CD14-positive monocyte (primary cell): ENCODE measurements around the gene TNNT3. TPM values are rescaled to one million over a fixed set of nuclear protein-coding genes. Genes with fewer than 3 reads are reported as not detected.

Experiments used
- DNase-seq, 3 donors: peaks; one replicate each; pipeline ENCODE4 v3.0.0-alpha.2; 2011 to 2022
- H2AFZ ChIP-seq: 2 replicates; pipeline ENCODE4 v1.6.0; 2012; ENCODE audit warnings: mild to moderate bottlenecking, low read depth, low read length, inconsistent platforms; ENCODE audit not compliant: insufficient read depth, poor library complexity, severe bottlenecking
- H3K27ac ChIP-seq, 2 donors: 1 replicate in 1 of 2; 2 replicates in 1 of 2; pipeline ENCODE4 v1.5.1; 2012 to 2013; ENCODE audit warnings: low read length in 2 of 2, control low read depth in 1 of 2, inconsistent platforms in 1 of 2, low read depth in 1 of 2, mild to moderate bottlenecking in 1 of 2
- H3K27me3 ChIP-seq, 2 donors: one replicate each; pipeline versions ENCODE4 v1.6.0 to v1.6.1; 2011 to 2013; ENCODE audit warnings: low read length in 2 of 2; ENCODE audit not compliant: control insufficient read depth in 2 of 2, insufficient read depth in 2 of 2
- H3K36me3 ChIP-seq, 2 donors: replicated peaks in 1 of 2; 1 replicate in 1 of 2; 2 replicates in 1 of 2; pipeline versions ENCODE4 v1.5.1 to v1.6.1; 2012 to 2013; ENCODE audit warnings: low read length in 2 of 2, control low read depth in 1 of 2, inconsistent platforms in 1 of 2, mild to moderate bottlenecking in 1 of 2; ENCODE audit not compliant: insufficient read depth in 2 of 2, control insufficient read depth in 1 of 2
- H3K4me1 ChIP-seq, 2 donors: 1 replicate in 1 of 2; 2 replicates in 1 of 2; pipeline versions ENCODE4 v1.5.1 to v1.6.1; 2012 to 2013; ENCODE audit warnings: low read length in 2 of 2, control low read depth in 1 of 2, inconsistent platforms in 1 of 2, mild to moderate bottlenecking in 1 of 2, moderate library complexity in 1 of 2; ENCODE audit not compliant: insufficient read depth in 2 of 2, control insufficient read depth in 1 of 2
- H3K4me2 ChIP-seq: replicated peaks from 2 replicates; pipeline ENCODE3; 2012; ENCODE audit warnings: low read length, moderate library complexity, mild to moderate bottlenecking; ENCODE audit not compliant: poor library complexity, severe bottlenecking; ENCODE audit errors: extremely low read depth
- H3K4me3 ChIP-seq, 3 experiments: fragments of 200-600 bp in 1 of 3; sonication (generic) in 1 of 3; replicated peaks in 1 of 3; 1 replicate in 2 of 3; 2 replicates in 1 of 3; pipeline ENCODE4 v1.5.1; 2011 to 2013; ENCODE audit warnings: low read length in 3 of 3, mild to moderate bottlenecking in 3 of 3, control low read depth in 2 of 3, low read depth in 2 of 3, inconsistent platforms in 1 of 3, moderate library complexity in 1 of 3
- H3K79me2 ChIP-seq: 2 replicates; pipeline ENCODE4 v1.6.0; 2012; ENCODE audit warnings: mild to moderate bottlenecking, control low read depth, inconsistent platforms, low read length, moderate library complexity; ENCODE audit not compliant: insufficient read depth
- H3K9ac ChIP-seq: 2 replicates; pipeline ENCODE4 v1.6.0; 2017; ENCODE audit warnings: low read length, mild to moderate bottlenecking; ENCODE audit not compliant: insufficient read depth, poor library complexity, severe bottlenecking
- H3K9me3 ChIP-seq, 2 donors: replicated peaks in 1 of 2; 1 replicate in 1 of 2; 2 replicates in 1 of 2; pipeline versions ENCODE4 v1.5.1 to v1.6.1; 2012 to 2013; ENCODE audit warnings: low read length in 2 of 2, control low read depth in 1 of 2; ENCODE audit not compliant: control insufficient read depth in 1 of 2, insufficient read depth in 1 of 2
- H4K20me1 ChIP-seq: 2 replicates; pipeline ENCODE4 v1.6.0; 2012; ENCODE audit warnings: mild to moderate bottlenecking, low read length, control low read depth, moderate library complexity; ENCODE audit not compliant: insufficient read depth
- H3K27ac Mint-ChIP-seq, 7 donors: one replicate each; pipeline ENCODE4 v1.8.0; 2020; ENCODE audit warnings: mild to moderate bottlenecking in 7 of 7, mixed read lengths in 7 of 7, moderate library complexity in 6 of 7, inconsistent platforms in 2 of 7
- H3K27me3 Mint-ChIP-seq, 3 donors: one replicate each; pipeline ENCODE4 v1.8.0; 2021 to 2022; ENCODE audit warnings: low read depth in 3 of 3, mild to moderate bottlenecking in 3 of 3, mixed read lengths in 3 of 3, moderate library complexity in 3 of 3, inconsistent platforms in 1 of 3
- H3K36me3 Mint-ChIP-seq, 2 donors: one replicate each; pipeline ENCODE4 v1.8.0; 2020; ENCODE audit warnings: mixed read lengths in 2 of 2, inconsistent platforms in 1 of 2, mild to moderate bottlenecking in 1 of 2
- H3K4me1 Mint-ChIP-seq: one replicate; pipeline ENCODE4 v1.8.0; 2020; ENCODE audit warnings: mild to moderate bottlenecking, mixed read lengths
- H3K4me3 Mint-ChIP-seq, 2 donors: one replicate each; pipeline ENCODE4 v1.8.0; 2020; ENCODE audit warnings: mild to moderate bottlenecking in 2 of 2, mixed read lengths in 2 of 2, moderate library complexity in 1 of 2
- H3K9me3 Mint-ChIP-seq, 7 donors: one replicate each; pipeline ENCODE4 v1.8.0; 2020 to 2022; ENCODE audit warnings: mixed read lengths in 7 of 7, mild to moderate bottlenecking in 6 of 7, moderate library complexity in 6 of 7, inconsistent platforms in 2 of 7
- WGBS: methylation state at CpG from one replicate; pipeline ENCODE4 v1.1.5; 2013; ENCODE audit warnings: missing lambda C conversion rate; ENCODE audit not compliant: insufficient coverage; 5-methylcytosine and 5-hydroxymethylcytosine counted together
- intact Hi-C, 2 donors: fragments of 100-400 bp; cut with micrococcal nuclease; formaldehyde crosslinking; loops; one replicate each; pipeline versions ENCODE4 v1.15.0 to v1.15.1; 2023
- polyA plus RNA-seq, 3 donors: library from polyadenylated mRNA; depleted of rRNA in 1 of 3; unstranded in 2 of 3; stranded (reverse) in 1 of 3; fragments of 300-500 nt in 2 of 3; fragments of >200 nt in 1 of 3; fragmentation: Illumina TruSeq in 2 of 3; gene quantifications; 1 replicate in 2 of 3; 2 replicates in 1 of 3; pipeline ENCODE4 v1.2.3, GENCODE V29; 2012 to 2021
- TF ChIP-seq, protein P1 (sequence below): fragments of 200-600 bp; IDR thresholded peaks from one replicate; pipeline ENCODE4 v1.8.0; 2022; ENCODE audit warnings: antibody characterized with exemption, mild to moderate bottlenecking

TNNT3 gene
- polyA plus RNA-seq, 3 donors = 1.4 TPM; not detected in 2

DNA sequence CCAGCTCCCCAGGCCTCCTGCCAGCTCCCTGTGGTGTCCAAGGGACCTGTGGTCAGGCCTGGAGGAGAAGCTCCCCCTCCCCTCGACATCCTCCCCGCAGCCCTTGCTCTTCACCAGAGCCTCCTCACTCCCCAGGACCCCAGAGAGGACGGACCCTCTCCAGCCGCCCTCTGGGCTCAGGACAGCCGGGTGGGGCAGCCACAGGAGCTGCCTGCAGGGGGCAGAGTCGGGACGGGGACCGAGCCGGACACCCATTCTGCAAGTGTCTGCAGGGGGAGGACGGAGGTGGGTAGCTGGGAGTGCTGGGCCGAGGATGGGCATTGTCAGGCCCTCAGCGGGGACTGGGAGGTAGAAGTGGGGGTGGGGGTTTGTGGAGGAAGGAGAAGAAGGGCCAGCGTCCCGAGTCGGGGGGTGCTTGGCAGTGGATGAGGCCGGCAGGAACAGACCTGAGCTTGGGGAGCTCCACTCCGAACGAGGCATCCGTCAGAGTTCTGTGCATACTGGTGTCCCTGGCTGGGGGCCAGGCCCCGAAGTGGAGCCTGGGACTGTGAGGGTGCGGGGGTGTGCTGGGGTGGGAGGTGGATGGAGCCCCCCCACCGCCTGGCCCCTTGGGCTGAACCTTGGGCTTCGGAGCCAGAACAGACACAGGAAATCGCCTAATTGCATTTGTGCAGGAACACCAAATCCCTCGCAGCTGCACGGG lies 43.0 kb upstream of the TNNT3 start:
- Mint-ChIP-seq H3K9me3 (no peaks in the 10 kb centered on the region), H3K27ac (peak overlapping the region in 2 of 7 donors; percentile 18 to 42), H3K4me3 (peak overlapping the region in 1 of 2 donors; percentile 48), H3K36me3 (peaks cover 33 to 55% of the 10 kb centered on the region in 2 donors), H3K27me3 (peaks cover 2 to 3% (median 3%) of the 10 kb centered on the region in 3 donors), H3K4me1 (peaks cover 65% of the 10 kb centered on the region)
- Histone ChIP-seq H3K9ac (no peak overlapping the region), H3K4me2 (no peak overlapping the region), H3K27ac (no peak overlapping the region), H3K4me3 (no peak overlapping the region), H3K36me3 (peaks cover 27 to 41% of the 10 kb centered on the region in 2 donors), H3K27me3 (no peaks in the 10 kb centered on the region), H3K4me1 (peaks cover 32 to 60% of the 10 kb centered on the region in 2 donors), H2AFZ (no peak overlapping the region), H4K20me1 (peaks cover 98% of the 10 kb centered on the region), H3K9me3 (no peaks in the 10 kb centered on the region), H3K79me2 (peaks cover 70% of the 10 kb centered on the region)
- intact Hi-C loops = no loop called here
- 59% methylated on average over 17 of the region's 26 CpGs for WGBS
- TF ChIP-seq, protein P1, sequence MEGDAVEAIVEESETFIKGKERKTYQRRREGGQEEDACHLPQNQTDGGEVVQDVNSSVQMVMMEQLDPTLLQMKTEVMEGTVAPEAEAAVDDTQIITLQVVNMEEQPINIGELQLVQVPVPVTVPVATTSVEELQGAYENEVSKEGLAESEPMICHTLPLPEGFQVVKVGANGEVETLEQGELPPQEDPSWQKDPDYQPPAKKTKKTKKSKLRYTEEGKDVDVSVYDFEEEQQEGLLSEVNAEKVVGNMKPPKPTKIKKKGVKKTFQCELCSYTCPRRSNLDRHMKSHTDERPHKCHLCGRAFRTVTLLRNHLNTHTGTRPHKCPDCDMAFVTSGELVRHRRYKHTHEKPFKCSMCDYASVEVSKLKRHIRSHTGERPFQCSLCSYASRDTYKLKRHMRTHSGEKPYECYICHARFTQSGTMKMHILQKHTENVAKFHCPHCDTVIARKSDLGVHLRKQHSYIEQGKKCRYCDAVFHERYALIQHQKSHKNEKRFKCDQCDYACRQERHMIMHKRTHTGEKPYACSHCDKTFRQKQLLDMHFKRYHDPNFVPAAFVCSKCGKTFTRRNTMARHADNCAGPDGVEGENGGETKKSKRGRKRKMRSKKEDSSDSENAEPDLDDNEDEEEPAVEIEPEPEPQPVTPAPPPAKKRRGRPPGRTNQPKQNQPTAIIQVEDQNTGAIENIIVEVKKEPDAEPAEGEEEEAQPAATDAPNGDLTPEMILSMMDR = peak; percentile 69
- no peak for DNase-seq

DNA sequence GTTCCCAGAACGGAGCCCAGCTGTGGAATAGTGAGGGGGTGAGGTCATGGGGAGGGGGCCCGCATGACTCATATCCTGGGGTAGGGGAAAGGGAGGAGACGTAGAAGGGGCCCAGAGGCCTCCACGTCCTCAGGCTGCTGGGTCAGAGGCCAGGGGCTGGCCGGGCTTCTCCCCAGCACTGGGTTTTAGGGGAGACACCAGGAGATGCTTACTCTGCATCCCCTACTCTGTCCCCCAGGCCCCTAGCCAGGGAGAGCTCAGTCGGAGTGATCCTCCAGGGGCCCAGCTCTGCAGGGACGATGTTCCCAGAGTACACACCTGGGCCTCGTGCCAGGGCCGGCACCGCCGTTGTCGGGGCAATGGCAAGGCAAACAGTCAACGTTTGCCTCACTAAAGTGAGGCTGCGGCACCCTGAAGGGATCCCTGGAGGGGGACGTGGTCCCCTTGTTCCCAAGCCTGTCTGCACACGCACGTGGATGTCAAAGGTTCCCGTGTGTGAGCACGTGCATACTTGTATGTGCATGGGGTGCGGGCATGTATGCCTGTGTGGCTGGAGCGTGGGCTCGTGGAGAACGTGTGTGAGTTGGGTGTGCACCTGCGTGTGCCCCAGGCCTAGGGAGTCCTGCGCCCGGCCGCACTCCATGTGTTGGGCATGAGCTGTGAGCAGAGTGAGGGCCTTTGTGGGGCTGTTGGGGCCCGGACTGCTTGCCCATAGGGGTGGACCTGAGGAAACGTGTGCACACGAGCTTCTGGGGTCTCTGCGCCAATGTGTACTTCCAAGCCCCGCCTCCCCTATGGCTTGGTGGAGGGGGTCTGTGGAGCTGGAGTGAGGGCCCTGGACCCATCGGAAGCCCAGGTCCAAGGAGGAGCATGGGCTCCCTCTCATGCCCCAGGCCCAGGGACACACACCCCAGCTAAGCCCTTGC lies 42.0 kb upstream of the TNNT3 start:
- Histone ChIP-seq H3K27ac (no peak overlapping the region), H3K4me1 (peaks cover 40 to 69% of the 10 kb centered on the region in 2 donors), H3K36me3 (peaks cover 26 to 41% of the 10 kb centered on the region in 2 donors), H3K9me3 (no peaks in the 10 kb centered on the region), H2AFZ (no peak overlapping the region), H3K79me2 (peaks cover 62% of the 10 kb centered on the region), H3K27me3 (no peaks in the 10 kb centered on the region), H4K20me1 (peaks cover 98% of the 10 kb centered on the region), H3K9ac (no peak overlapping the region), H3K4me3 (no peak overlapping the region), H3K4me2 (no peak overlapping the region)
- Mint-ChIP-seq H3K9me3 (no peaks in the 10 kb centered on the region), H3K27me3 (peaks cover 0 to 3% (median 2%) of the 10 kb centered on the region in 3 donors), H3K4me3 (no peak overlapping the region), H3K4me1 (peaks cover 66% of the 10 kb centered on the region), H3K27ac (peak overlapping the region in 1 of 7 donors; percentile 30), H3K36me3 (peaks cover 32 to 47% of the 10 kb centered on the region in 2 donors)
- DNase-seq = no peak
- intact Hi-C loops = no loop called here
- 69% methylated on average over 29 of the region's 33 CpGs for WGBS
- TF ChIP-seq, protein P1 = no peak
